ENCODE data around the gene LRP6. TPM values are rescaled to one million over a fixed set of nuclear protein-coding genes. Genes with fewer than 3 reads are reported as not detected.

The LRP6 gene
- total and polyA plus RNA-seq, 2 experiments from 2014 or later, result 17.5 to 42.4 TPM

DNA sequence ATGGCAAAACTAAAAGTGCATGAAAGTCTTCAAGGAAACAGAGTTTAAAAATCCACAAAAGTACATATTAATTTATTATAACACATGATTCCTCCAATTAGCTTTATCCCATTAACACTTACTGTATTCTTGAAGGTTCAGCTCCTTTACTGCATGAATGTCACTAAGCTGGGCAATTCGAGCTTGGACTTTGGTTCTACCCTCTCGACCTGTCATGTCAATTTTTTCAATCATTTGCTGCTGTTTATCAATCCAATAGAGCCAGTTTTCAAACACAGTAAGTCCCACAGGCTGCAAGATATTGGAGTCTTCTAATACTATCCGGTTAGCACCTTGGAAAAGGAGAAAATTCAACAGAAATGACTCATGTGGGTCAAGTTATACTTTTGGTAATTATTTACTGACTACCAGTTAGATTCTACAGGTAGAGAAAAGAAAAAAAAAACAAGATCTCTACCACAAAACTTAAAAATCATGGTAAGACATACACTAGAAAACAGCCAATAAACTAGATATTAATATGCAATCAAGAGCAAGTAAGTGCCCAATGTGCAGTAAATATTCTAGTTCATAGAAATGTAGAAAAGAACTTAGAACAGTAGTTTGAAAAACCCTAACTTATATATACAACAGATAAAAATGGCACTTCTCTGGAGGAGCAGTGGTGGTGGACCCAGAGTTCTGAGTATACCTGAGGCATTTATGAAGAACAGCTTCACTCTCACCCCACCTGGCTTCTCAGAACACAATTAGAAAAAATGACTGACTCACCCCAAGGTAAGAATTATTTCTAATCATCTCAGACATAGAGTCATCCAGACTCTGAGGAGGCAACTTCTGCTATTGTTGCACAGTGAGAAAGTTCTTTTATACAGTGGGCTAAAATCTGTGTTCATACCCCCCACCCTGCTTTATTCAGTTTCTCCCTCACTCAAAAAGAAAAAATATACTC is 128.4 kb downstream of the LRP6 start:
- WGBS (ENCODE audit: low lambda C conversion rate, missing lambda C conversion rate), result 71% methylated on average over 3 of the region's 3 CpGs

DNA sequence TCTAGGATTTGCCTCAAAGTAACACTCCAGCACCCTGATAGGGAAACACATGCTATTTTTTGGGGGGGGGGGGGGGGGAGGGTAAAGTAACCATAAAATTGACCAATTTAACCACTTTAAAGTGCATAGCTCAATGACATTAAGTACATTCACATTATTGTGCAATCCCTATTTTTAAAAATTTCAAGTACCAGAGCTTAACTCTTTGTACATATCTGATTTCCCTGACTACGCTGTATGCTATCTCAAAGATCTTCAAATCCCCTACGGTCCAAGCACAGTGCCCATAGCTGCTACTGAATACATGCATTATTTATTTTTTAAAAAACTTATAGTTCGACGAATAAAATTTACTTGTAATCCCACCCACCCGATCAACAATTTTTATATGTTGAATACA is 133.1 kb downstream of the LRP6 start:
- no peaks in the 10 kb centered on the region for H3K9me2 ChIP-seq (replicated peaks; ENCODE audit: insufficient read depth)
- no peaks in the 10 kb centered on the region for H4K20me1 ChIP-seq (ENCODE audit: insufficient read depth, poor library complexity, severe bottlenecking)
- WGBS (ENCODE audit: low lambda C conversion rate, missing lambda C conversion rate), result 94% methylated on average over 5 of the region's 5 CpGs
- H3K4me3 ChIP-seq, result no peak overlapping the region
- H3K36me3 ChIP-seq (replicated peaks; ENCODE audit: insufficient read depth, low read depth), result no peaks in the 10 kb centered on the region
- DNase-seq (ENCODE audit: low spot score), result no peak
- no peak overlapping the region for H3K4me2 ChIP-seq
- no peaks in the 10 kb centered on the region for H3K4me1 ChIP-seq (ENCODE audit: insufficient read depth)
- H2AFZ ChIP-seq, result no peak overlapping the region
- H3K27ac ChIP-seq, result no peak overlapping the region
- no peak for TF ChIP-seq EZH2 (IDR thresholded peaks at IDR 0.05; ENCODE audit: borderline replicate concordance)
- no peak for TF ChIP-seq EZH2phosphoT487 (IDR thresholded peaks at IDR 0.05; ENCODE audit: low read depth, severe bottlenecking, unreplicated experiment)
- TF ChIP-seq, protein P1, sequence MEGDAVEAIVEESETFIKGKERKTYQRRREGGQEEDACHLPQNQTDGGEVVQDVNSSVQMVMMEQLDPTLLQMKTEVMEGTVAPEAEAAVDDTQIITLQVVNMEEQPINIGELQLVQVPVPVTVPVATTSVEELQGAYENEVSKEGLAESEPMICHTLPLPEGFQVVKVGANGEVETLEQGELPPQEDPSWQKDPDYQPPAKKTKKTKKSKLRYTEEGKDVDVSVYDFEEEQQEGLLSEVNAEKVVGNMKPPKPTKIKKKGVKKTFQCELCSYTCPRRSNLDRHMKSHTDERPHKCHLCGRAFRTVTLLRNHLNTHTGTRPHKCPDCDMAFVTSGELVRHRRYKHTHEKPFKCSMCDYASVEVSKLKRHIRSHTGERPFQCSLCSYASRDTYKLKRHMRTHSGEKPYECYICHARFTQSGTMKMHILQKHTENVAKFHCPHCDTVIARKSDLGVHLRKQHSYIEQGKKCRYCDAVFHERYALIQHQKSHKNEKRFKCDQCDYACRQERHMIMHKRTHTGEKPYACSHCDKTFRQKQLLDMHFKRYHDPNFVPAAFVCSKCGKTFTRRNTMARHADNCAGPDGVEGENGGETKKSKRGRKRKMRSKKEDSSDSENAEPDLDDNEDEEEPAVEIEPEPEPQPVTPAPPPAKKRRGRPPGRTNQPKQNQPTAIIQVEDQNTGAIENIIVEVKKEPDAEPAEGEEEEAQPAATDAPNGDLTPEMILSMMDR (IDR thresholded peaks at IDR 0.05; ENCODE audit: poor library complexity), result no peak
- no peaks in the 10 kb centered on the region for H3K79me2 ChIP-seq
- no peaks in the 10 kb centered on the region for H3K9me3 ChIP-seq (ENCODE audit: low read depth)
- no peaks in the 10 kb centered on the region for H3K27me3 ChIP-seq

More for the DNA sequence above, 128.4 kb downstream of the LRP6 start:
- Histone ChIP-seq H2AFZ (no peak overlapping the region), H3K27me3 (no peaks in the 10 kb centered on the region), H3K4me3 (no peak overlapping the region), H3K4me1 (ENCODE audit: insufficient read depth) (no peaks in the 10 kb centered on the region), H3K9me3 (ENCODE audit: low read depth) (no peaks in the 10 kb centered on the region), H4K20me1 (ENCODE audit: insufficient read depth, poor library complexity, severe bottlenecking) (no peaks in the 10 kb centered on the region), H3K79me2 (peaks cover 4% of the 10 kb centered on the region), H3K27ac (peak overlapping the region; percentile 31), H3K4me2 (peak overlapping the region; percentile 28), H3K36me3 (replicated peaks; ENCODE audit: insufficient read depth, low read depth) (no peaks in the 10 kb centered on the region), H3K9me2 (replicated peaks; ENCODE audit: insufficient read depth) (no peaks in the 10 kb centered on the region)
- peak; percentile 7 for DNase-seq (ENCODE audit: low spot score)
- TF ChIP-seq EZH2 (IDR thresholded peaks at IDR 0.05; ENCODE audit: borderline replicate concordance) (no peak), EZH2phosphoT487 (IDR thresholded peaks at IDR 0.05; ENCODE audit: low read depth, severe bottlenecking, unreplicated experiment) (no peak)
- TF ChIP-seq, protein P1 (IDR thresholded peaks at IDR 0.05; ENCODE audit: poor library complexity), result no peak

DNA sequence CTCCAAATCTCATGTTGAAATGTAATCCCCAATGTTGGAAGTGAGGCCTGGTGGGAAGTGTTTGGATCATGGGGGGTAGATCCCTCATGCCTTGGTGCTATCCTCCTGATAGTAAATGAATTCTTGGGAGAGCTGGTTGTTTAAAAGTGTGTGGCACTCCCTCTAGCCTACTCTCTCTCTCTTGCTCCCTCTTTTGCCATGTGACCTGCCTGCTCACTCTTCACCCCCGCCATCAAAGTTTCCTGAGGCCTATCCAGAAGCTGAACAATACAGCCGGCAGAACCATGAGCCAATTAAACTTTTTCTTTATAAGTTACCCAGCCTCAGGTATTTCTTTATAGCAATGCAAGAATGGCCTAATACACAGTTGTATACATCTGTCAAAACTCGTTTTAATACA is 133.6 kb downstream of the LRP6 start:
- Histone ChIP-seq H3K9me3 (ENCODE audit: low read depth) (no peaks in the 10 kb centered on the region), H3K27ac (no peak overlapping the region), H3K4me3 (no peak overlapping the region), H2AFZ (no peak overlapping the region), H3K36me3 (replicated peaks; ENCODE audit: insufficient read depth, low read depth) (no peaks in the 10 kb centered on the region), H4K20me1 (ENCODE audit: insufficient read depth, poor library complexity, severe bottlenecking) (no peaks in the 10 kb centered on the region), H3K4me1 (ENCODE audit: insufficient read depth) (no peaks in the 10 kb centered on the region), H3K79me2 (no peaks in the 10 kb centered on the region), H3K4me2 (no peak overlapping the region), H3K9me2 (replicated peaks; ENCODE audit: insufficient read depth) (no peaks in the 10 kb centered on the region), H3K27me3 (no peaks in the 10 kb centered on the region)
- 82% methylated on average over 3 of the region's 3 CpGs for WGBS (ENCODE audit: low lambda C conversion rate, missing lambda C conversion rate)
- TF ChIP-seq, protein P1 (IDR thresholded peaks at IDR 0.05; ENCODE audit: poor library complexity), result no peak
- TF ChIP-seq EZH2phosphoT487 (IDR thresholded peaks at IDR 0.05; ENCODE audit: low read depth, severe bottlenecking, unreplicated experiment) (no peak), EZH2 (IDR thresholded peaks at IDR 0.05; ENCODE audit: borderline replicate concordance) (no peak)
- DNase-seq (ENCODE audit: low spot score), result no peak

Data from hepatocyte (in vitro differentiated cells).